SHP77 treated with DMSO at 0.1 percent for 48 hours (cell line): Measurements from ENCODE around the gene FARP1.
"Not testable (repeated sequence)": the region's sequence is repeated elsewhere in the genome, so short reads cannot be mapped to it uniquely, and the experiment has no call there.

Experiments used
- DNase-seq: peaks from one replicate; lab custom pipeline; 2025; lab: John Stamatoyannopoulos, UW

Gene FARP1

GRCh38 chr13:98260357-98261164 is 117.7 kb downstream of the FARP1 start:
- DNase-seq: no peak

GRCh38 chr13:98261165-98261702 is 118.3 kb downstream of the FARP1 start:
- DNase-seq: no peak

GRCh38 chr13:98262292-98262691 is 119.4 kb downstream of the FARP1 start:
- no peak for DNase-seq

DNA sequence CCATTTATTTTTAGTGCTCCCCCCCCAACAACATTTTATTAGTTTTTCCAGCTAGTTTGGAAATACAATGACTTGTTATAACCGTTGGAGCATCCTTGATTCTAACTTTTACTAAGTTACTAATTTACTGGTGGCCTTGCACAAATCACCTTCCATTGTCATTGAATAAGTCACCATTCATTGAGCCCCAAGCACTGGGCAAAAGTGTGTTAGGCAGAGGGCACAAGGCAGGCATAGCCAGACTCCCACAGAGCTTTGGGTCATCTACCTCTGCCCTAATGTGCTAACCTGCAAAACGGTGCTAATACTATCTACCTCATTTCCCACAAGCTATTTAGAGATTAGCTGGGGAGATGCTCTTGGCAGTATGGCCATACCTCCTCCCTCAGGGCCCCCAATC is 120.9 kb downstream of the FARP1 start:
- DNase-seq: no peak

GRCh38 chr13:98264877-98265276 is 122.0 kb downstream of the FARP1 start:
- no peak for DNase-seq

DNA sequence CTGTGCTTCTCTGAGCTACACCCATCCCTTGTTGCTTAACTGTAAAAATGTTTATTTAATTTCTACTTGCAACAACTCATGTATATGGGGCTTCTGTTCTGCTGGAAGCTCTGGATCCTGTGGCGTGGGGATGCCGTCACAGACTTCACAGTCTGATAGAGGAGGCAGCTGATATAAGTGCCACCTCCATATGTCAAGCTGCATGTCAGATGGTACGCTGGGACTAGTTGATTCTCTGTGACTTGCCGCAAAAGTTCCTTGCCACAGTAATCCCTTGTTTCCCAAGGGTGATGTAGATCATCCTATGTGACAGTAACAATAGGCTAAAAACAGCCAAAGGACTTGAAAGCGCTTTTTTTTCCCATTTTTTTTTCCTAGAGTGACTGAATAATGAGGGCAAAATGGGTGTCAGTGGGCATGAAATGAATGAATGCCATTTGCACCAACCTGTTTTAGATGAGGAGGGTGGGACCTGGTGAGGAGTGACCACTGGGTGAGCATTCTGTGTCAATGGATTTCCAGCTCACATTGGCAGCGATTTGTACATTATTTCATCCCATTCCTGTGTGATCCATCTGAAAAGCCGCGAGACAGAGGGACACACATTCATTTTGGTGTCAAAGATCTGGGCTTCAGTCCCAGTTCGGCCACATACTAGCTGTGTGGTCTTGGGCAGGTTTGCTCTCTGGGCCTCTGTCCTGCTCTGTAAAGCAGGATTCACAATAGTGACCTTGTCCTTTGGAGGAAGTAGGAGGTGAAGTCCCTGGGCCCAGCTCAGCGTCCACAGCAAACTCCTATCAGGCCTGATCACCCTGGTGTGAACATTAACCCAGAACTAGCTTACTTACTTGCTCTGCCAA is 123.0 kb downstream of the FARP1 start:
- no peak for DNase-seq

DNA sequence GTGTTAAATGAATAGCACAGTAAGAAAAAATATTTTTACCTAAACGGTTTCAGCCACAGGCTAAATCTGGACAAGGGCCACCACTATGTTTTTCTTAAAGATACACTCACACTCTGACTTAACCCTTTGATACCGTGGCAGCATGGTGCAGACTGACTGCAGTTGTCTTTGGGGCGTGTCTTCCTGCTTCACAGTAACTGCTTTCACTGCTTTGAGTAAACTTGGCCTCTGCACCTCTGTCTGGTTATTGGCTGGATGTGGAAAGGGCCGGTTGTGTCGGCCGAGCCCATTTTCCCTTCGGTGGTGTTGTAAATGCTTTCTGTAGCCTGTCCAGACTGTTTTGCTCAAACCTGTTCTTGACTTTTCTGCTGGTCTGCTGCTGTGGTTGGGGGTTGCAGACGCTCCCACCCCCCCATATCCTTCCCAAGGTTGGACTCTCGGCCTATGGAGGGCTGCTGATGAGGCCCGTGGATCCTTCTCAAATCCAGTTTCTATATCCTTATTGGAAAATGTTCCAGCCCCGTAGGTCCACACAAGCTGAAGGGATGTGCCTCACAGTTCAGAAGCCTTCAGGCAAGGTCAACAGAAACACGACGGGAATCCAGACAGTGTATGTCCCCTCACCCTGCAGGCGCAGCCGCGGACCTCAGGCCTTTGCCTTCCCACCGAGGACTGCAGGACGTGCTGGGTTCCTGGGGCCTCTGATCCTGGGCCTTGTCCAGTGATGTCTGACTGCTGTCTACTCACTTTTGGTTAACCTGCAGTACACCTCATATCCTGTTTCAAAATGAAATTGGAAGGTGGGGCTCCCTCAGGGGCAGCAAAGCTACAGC is 124.4 kb downstream of the FARP1 start:
- no peak for DNase-seq

GRCh38 chr13:98269386-98269785 is 126.5 kb downstream of the FARP1 start:
- DNase-seq: no peak

- no peak for DNase-seq
Observed at GRCh38 chr13:98270819-98271218, 127.9 kb downstream of the FARP1 start.

- not testable (repeated sequence) for DNase-seq
Observed at GRCh38 chr13:98271646-98272045, 128.8 kb downstream of the FARP1 start.

DNA sequence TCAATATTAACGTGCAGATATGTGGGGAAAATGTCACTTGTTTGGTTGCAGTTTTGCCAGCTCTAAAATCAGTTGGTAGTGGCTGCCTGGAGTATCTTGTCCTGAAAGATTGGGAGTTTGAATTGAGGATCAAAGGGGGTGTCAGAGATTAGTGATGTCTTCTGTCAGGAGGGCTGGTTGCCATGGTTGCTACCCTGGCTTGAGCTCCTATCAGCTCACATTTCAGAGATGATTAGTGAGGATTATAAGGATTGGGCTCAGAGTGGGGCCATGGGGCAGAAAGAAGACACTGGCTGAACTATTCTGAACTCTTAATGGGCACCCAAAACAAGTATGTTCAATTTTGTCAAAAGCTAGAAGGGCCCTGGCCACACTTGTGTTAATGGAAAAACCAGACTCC is 129.7 kb downstream of the FARP1 start:
- DNase-seq: no peak

GRCh38 chr13:98273067-98273823 is 130.4 kb downstream of the FARP1 start:
- no peak for DNase-seq

DNA sequence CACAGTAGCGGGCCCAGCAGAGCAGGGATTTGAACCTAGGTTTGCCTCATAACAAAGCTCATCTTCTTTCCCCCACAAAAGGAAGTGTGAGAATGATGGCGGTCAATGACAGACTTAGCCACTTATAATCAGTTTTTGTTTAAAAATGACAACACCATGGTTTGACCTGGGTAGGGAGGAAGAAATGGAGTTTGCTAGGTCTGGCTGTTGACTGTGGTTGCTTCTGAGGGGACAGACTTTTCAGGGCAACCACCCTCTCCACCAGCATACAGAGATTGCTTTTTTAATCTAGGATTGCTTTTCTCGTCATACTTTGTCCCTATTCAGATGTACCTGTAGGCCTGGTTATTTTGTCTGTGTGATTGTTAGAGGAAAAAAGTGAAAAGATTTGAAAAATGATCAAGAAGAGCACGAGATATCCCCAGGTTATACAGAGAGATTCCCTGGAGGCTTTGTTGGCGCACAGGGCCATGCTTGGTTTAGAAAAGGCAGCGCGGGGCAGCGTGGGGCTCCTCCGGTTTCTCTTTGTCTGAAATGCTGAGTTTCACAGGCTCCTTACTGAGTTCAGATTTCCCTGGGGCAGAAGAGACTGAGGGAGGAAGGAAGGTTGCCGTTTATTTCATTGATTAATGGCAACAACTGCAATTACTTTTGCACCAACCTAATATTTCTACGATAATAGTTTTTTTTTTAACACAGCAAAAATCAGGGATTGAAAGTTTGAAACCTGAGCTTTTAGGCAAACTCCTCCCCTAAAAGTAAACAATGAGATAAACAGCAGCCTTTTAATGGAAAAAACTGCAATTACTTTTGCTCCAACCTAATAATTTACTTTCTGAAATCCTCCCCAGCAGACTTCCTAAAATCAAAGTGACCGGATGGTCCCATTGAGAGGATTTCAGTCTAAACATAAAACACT is 131.2 kb downstream of the FARP1 start:
- no peak for DNase-seq

- DNase-seq: no peak
Observed at GRCh38 chr13:98274921-98275487, 132.1 kb downstream of the FARP1 start.

DNA sequence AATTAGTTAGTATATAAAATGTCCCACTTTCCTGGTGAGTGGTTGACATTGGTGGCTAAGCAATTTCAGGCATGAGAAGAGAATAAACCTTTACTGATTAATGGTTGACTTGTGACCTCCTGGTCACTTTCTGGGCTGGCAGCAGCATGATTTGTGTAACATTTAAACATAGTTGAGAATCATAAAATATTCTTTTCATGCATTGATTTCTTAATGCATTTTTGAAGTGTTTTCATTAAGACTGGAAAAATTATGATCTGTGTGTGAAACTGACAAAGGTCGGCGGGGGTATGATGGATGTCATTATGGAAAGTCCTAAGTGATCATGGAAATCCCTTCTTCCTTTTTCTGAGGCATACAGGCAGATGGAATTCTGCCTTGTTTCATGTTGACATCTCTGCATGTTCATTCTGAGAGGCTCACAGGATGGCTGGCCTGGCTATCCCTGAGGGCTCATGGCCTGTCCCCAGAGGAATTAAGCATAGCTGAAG is 132.8 kb downstream of the FARP1 start:
- no peak for DNase-seq

GRCh38 chr13:98276486-98276885 is 133.6 kb downstream of the FARP1 start:
- no peak for DNase-seq

- DNase-seq: no peak
Observed at GRCh38 chr13:98278068-98278724, 135.3 kb downstream of the FARP1 start.

GRCh38 chr13:98279473-98280175 is 136.7 kb downstream of the FARP1 start:
- no peak for DNase-seq

DNA sequence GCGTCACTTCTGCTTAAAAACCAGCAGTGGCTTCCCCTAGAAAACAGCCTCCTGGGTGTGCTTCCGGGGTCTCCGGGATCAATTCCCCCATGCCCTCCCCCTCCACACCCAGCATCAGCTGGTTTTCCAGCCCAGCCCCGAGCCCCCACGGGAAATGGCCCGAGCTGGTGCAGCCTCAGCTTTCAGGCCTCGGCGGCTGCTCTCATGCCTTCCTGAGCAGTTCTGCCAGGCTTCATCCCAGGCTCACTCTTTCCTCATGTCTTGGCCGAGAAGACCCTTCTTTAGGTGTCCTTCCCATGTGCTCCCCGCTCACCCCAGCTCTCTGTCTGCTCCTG is 137.2 kb downstream of the FARP1 start:
- no peak for DNase-seq
